GM13977 (cell line): Measurements from ENCODE around the gene NFIC.

ENCODE experiments used
- DNase-seq: peaks from one replicate; pipeline ENCODE4 v3.0.0; 2012; ENCODE audit warnings: low spot score
- CTCF ChIP-seq: IDR thresholded peaks from 2 replicates; pipeline ENCODE4 v1.5.1; 2012; ENCODE audit warnings: mild to moderate bottlenecking, control low read depth; ENCODE audit not compliant: insufficient read depth; ENCODE audit errors: extremely low read depth, missing control alignments
- in situ Hi-C: fragments of 300-500 bp; cut with MboI; formaldehyde crosslinking; loops from one replicate; pipeline ENCODE4 v1.12.0; 2022; ENCODE audit warnings: low sequenced_read_pairs, low pct_unique_long_range_greater_than_20kb, mixed read lengths, inconsistent platforms; ENCODE audit not compliant: unreplicated experiment

Gene NFIC

GRCh38 chr19:3455393-3455955, 89.1 kb downstream of the NFIC start:
- in situ Hi-C loops = no loop called here
- DNase-seq = no peak
- no peak for TF ChIP-seq CTCF

- no peak for TF ChIP-seq CTCF
- no peak for DNase-seq
- in situ Hi-C loops = no loop called here
These were observed 89.7 kb downstream of the NFIC start for GRCh38 chr19:3455960-3456601.

GRCh38 chr19:3456925-3457527, 90.6 kb downstream of the NFIC start:
- TF ChIP-seq CTCF = no peak
- DNase-seq = no peak
- in situ Hi-C loops = no loop called here

- TF ChIP-seq CTCF = no peak
- in situ Hi-C loops = no loop called here
- no peak for DNase-seq
These were observed 91.3 kb downstream of the NFIC start for GRCh38 chr19:3457528-3458228.

GRCh38 chr19:3458229-3459088, 92.1 kb downstream of the NFIC start:
- in situ Hi-C loops = no loop called here
- no peak for TF ChIP-seq CTCF
- DNase-seq = no peak
